Stomach smooth muscle (tissue), 2 donors: ENCODE data around the gene NGDN.
A peak's percentile ranks its signal among the peaks of the same experiment; 100 is the strongest.

ENCODE experiments used
- H3K27ac ChIP-seq: one replicate; pipeline ENCODE4 v1.7.0; 2013; ENCODE audit warnings: mild to moderate bottlenecking, low read length, inconsistent platforms
- H3K27me3 ChIP-seq, 2 donors: one replicate each; pipeline ENCODE4 v1.7.0; 2013; ENCODE audit warnings: low read length in 2 of 2; ENCODE audit not compliant: insufficient read depth in 2 of 2, control insufficient read depth in 1 of 2
- H3K36me3 ChIP-seq, 2 donors: one replicate each; pipeline ENCODE4 v1.7.0; 2013; ENCODE audit warnings: low read length in 2 of 2; ENCODE audit not compliant: control insufficient read depth in 2 of 2, insufficient read depth in 2 of 2
- H3K4me1 ChIP-seq: one replicate; pipeline ENCODE4 v1.7.0; 2013; ENCODE audit warnings: low read length; ENCODE audit not compliant: control insufficient read depth, insufficient read depth
- H3K4me3 ChIP-seq, 2 donors: one replicate each; pipeline ENCODE4 v1.7.0; 2013; ENCODE audit warnings: low read length in 2 of 2
- H3K9ac ChIP-seq, 2 donors: one replicate each; pipeline ENCODE4 v1.7.0; 2013; ENCODE audit warnings: low read length in 2 of 2, mild to moderate bottlenecking in 1 of 2
- H3K9me3 ChIP-seq, 2 donors: one replicate each; pipeline ENCODE4 v1.7.0; 2013; ENCODE audit warnings: low read length in 2 of 2; ENCODE audit not compliant: control insufficient read depth in 2 of 2
- donor health status: healthy.
- donor health status: Pancreatic carcinoma.

Gene NGDN

GRCh38 chr14:23432946-23433345 lies 36.6 kb upstream of the NGDN start:
- no peak overlapping the region for H3K4me3 ChIP-seq
- no peaks in the 10 kb centered on the region for H3K9me3 ChIP-seq
- no peaks in the 10 kb centered on the region for H3K36me3 ChIP-seq
- peaks cover 2% of the 10 kb centered on the region for H3K4me1 ChIP-seq
- H3K27me3 ChIP-seq = peaks cover 0 to 2% of the 10 kb centered on the region in 2 donors
- H3K9ac ChIP-seq = no peak overlapping the region
- no peak overlapping the region for H3K27ac ChIP-seq

GRCh38 chr14:23433457-23433856 lies 36.0 kb upstream of the NGDN start:
- Histone ChIP-seq H3K4me3 (no peak overlapping the region), H3K9me3 (no peaks in the 10 kb centered on the region), H3K27me3 (peaks cover 0 to 2% of the 10 kb centered on the region in 2 donors), H3K4me1 (peaks cover 6% of the 10 kb centered on the region), H3K27ac (no peak overlapping the region), H3K36me3 (no peaks in the 10 kb centered on the region), H3K9ac (no peak overlapping the region)

GRCh38 chr14:23434488-23435222 lies 34.8 kb upstream of the NGDN start:
- no peaks in the 10 kb centered on the region for H3K27me3 ChIP-seq
- H3K4me3 ChIP-seq = no peak overlapping the region
- H3K9ac ChIP-seq = no peak overlapping the region
- H3K27ac ChIP-seq = no peak overlapping the region
- peaks cover 11% of the 10 kb centered on the region for H3K4me1 ChIP-seq
- H3K36me3 ChIP-seq = no peaks in the 10 kb centered on the region
- no peaks in the 10 kb centered on the region for H3K9me3 ChIP-seq

- Histone ChIP-seq H3K9me3 (no peaks in the 10 kb centered on the region), H3K9ac (no peak within 1 kb of the TSS), H3K4me1 (peaks cover 11% of the 10 kb centered on the region), H3K36me3 (no peaks in the 10 kb centered on the region), H3K4me3 (no peak within 1 kb of the TSS), H3K27ac (no peak within 1 kb of the TSS), H3K27me3 (no peaks in the 10 kb centered on the region)
Measured at GRCh38 chr14:23435543-23436326, 33.8 kb upstream of the NGDN start, which contains the start of gene MYH7. TSS of gene MYH7 (minus strand) at chr14:23435660. CDS start at chr14:23433732, 1,928 bp downstream.

GRCh38 chr14:23436327-23437132 lies 33.0 kb upstream of the NGDN start:
- Histone ChIP-seq H3K27ac (no peak overlapping the region), H3K36me3 (no peaks in the 10 kb centered on the region), H3K9ac (no peak overlapping the region), H3K4me3 (no peak overlapping the region), H3K9me3 (no peaks in the 10 kb centered on the region), H3K27me3 (no peaks in the 10 kb centered on the region), H3K4me1 (peaks cover 11% of the 10 kb centered on the region)

GRCh38 chr14:23437133-23438100 lies 32.1 kb upstream of the NGDN start:
- no peak overlapping the region for H3K9ac ChIP-seq
- H3K27me3 ChIP-seq = no peaks in the 10 kb centered on the region
- no peaks in the 10 kb centered on the region for H3K36me3 ChIP-seq
- H3K4me1 ChIP-seq = peaks cover 11% of the 10 kb centered on the region
- peak overlapping the region; percentile 70 for H3K27ac ChIP-seq
- H3K9me3 ChIP-seq = no peaks in the 10 kb centered on the region
- H3K4me3 ChIP-seq = no peak overlapping the region

GRCh38 chr14:23438101-23438971 lies 31.2 kb upstream of the NGDN start:
- no peaks in the 10 kb centered on the region for H3K36me3 ChIP-seq
- peak overlapping the region; percentile 70 for H3K27ac ChIP-seq
- peak overlapping the region in 1 of 2 donors; percentile 44 for H3K4me3 ChIP-seq
- peak overlapping the region; percentile 42 to 59 for H3K9ac ChIP-seq
- H3K4me1 ChIP-seq = peaks cover 11% of the 10 kb centered on the region
- no peaks in the 10 kb centered on the region for H3K9me3 ChIP-seq
- peaks cover 0 to 2% of the 10 kb centered on the region in 2 donors for H3K27me3 ChIP-seq

- Histone ChIP-seq H3K27ac (peak overlapping the region; percentile 70), H3K4me3 (no peak overlapping the region), H3K9me3 (no peaks in the 10 kb centered on the region), H3K4me1 (peaks cover 11% of the 10 kb centered on the region), H3K27me3 (peaks cover 0 to 2% of the 10 kb centered on the region in 2 donors), H3K9ac (no peak overlapping the region), H3K36me3 (no peaks in the 10 kb centered on the region)
Measured at GRCh38 chr14:23439107-23439835, 30.2 kb upstream of the NGDN start.

GRCh38 chr14:23441076-23441475 lies 28.4 kb upstream of the NGDN start:
- no peaks in the 10 kb centered on the region for H3K9me3 ChIP-seq
- H3K4me3 ChIP-seq = no peak overlapping the region
- no peak overlapping the region for H3K27ac ChIP-seq
- peaks cover 11% of the 10 kb centered on the region for H3K4me1 ChIP-seq
- H3K36me3 ChIP-seq = no peaks in the 10 kb centered on the region
- peaks cover 0 to 2% of the 10 kb centered on the region in 2 donors for H3K27me3 ChIP-seq
- no peak overlapping the region for H3K9ac ChIP-seq
